GM21825 (cell line): ENCODE measurements around the gene HLCS.

Source experiments
- ATAC-seq: cut with Tn5 transposase; IDR thresholded peaks from one replicate; pipeline ENCODE4 v1.9.1; 2021; ENCODE audit warnings: mild to moderate bottlenecking, moderate library complexity; ENCODE audit not compliant: unreplicated experiment

Gene HLCS

GRCh38 chr21:36851121-36851520 is 115.3 kb downstream of the HLCS start:
- no peak for ATAC-seq

GRCh38 chr21:36850372-36850771 is 116.1 kb downstream of the HLCS start:
- no peak for ATAC-seq

DNA sequence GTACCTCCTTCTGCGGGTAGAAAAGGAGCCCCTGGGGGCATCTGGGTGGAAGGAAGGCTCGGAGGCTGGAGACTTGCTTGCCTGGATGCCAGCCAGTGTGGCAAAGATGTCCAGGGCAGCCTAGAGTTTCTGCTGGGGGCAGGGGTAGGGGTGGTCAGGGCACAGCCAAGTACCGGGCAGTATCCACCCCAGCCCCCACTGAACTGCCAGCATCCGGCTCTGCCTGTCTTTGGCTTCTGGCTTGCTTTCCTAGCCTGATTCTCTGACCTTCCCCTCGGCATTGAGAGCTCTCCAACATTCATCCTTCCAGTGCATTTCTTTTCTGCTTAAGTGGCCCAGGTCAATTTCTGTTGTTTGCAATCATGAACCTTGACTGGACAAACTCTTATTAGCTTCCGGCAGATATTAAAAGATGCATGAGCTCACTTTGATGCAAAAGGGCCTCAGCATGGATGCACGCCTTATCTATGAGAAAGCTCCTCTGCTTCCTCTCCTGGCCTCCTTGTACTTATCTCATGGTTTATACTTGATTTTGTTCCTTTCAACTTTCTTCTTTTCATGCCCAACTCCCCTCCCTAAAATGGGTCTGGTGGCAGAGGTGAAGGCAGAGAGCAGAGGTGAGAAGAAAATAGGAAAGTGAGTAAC is 116.9 kb downstream of the HLCS start:
- no peak for ATAC-seq

DNA sequence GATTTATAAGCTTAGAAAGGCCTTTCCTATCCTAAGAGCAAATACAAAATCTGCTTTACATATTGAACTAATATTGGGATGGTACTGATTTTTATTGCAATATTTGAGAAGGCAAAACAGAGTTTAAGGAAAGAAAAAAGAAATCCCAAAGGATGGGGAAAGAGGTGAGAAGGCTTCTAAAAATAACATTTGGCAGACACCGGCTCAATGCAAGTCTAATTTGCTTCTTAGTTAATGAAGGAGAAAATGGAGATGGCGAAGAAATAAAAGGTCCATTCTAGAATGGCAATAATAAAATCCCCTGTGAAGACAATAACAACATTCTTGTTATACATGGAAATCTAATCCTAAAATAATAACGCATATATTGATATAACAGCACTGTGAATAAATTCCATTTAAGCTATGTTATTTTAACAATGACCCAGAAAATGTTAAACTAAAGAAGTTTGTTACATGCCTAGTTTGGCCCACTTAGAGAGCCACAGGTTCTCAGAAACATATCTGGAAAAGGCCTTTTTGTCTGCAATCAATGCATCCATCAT is 117.7 kb downstream of the HLCS start:
- ATAC-seq, result no peak

GRCh38 chr21:36847189-36847588 is 119.3 kb downstream of the HLCS start:
- no peak for ATAC-seq

DNA sequence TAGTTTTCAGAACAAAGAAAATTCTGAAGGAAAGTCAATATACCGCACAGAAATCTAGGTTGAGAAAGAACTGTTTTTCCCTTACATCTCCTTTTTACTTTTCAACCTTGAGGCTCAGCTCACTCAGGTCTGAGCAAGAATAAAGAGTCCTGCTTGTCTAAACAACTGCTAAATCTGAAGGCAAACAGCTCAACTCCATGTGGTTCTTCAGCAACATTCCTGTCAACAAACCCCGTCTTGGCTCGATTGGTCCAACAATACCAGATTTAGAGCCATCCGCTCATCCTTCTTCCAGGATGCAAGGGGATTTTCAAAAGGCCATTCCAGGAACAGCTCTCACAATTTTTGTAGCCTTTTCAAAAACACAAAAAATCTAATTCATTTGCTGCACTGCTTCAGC is 119.8 kb downstream of the HLCS start:
- no peak for ATAC-seq

DNA sequence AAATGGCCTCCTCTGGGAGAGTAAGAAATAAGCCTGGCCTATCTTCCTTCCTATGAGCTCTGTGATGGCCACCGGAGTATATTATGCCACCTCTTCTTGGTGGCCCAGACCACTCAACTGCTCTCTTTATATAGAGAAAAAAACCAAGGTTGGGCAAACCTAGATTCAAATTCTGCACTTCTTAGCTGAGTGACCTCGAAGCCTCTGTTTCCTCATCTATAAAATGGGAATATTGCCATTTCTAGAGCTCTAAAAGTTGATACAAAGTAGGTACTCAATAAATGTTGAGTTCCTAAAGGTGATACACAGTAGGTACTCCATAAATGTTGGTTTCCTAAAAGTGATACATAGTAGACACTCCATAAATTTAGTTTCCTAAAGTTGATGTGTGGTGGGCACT is 120.7 kb downstream of the HLCS start:
- ATAC-seq, result no peak

- ATAC-seq, result no peak
Observed at GRCh38 chr21:36845070-36845469, 121.4 kb downstream of the HLCS start.

- ATAC-seq, result no peak
Observed at GRCh38 chr21:36841866-36842265, 124.6 kb downstream of the HLCS start.

GRCh38 chr21:36839735-36840134 is 126.7 kb downstream of the HLCS start:
- no peak for ATAC-seq

GRCh38 chr21:36839123-36839522 is 127.3 kb downstream of the HLCS start:
- no peak for ATAC-seq

DNA sequence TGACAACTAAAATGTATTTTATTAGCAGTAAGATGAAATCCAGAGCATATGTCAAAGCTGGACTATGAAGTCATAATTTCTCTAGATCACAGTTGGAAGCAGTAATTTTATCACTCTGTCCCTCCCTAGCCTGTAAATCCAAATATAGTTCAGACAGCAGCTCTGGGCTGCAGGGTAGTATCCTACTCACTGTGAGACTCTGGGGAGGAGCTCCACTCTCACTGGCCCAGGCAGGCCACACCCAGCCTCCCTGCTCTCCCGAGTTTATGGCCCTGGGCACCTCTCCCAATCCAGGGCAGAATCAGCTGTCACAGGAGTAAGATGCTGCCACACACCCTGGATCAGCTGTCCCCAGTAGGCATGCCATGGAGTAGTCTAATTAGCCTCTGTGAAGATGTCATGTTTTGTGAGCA is 131.1 kb downstream of the HLCS start:
- no peak for ATAC-seq

DNA sequence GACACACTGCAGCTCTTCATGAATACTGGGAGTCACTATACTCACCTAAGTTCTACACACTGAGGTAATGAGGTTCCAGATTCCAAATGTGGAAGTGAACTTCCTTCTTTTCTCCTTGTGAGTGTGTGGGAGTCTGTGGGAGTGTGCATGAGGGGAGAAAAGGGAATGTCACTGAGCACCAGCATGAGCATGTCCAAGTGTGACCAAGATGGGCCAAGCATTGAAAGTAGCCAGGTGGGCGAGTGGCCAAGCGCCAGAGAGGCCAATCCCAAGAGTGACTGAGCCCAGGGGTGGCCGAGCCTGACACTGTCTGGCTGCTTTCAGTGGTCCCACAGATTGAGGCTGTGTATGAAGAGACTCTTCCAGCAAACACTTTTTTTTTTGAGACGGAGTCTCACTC is 132.3 kb downstream of the HLCS start:
- no peak for ATAC-seq

- ATAC-seq, result no peak
Observed at GRCh38 chr21:36830100-36830499, 136.4 kb downstream of the HLCS start.

DNA sequence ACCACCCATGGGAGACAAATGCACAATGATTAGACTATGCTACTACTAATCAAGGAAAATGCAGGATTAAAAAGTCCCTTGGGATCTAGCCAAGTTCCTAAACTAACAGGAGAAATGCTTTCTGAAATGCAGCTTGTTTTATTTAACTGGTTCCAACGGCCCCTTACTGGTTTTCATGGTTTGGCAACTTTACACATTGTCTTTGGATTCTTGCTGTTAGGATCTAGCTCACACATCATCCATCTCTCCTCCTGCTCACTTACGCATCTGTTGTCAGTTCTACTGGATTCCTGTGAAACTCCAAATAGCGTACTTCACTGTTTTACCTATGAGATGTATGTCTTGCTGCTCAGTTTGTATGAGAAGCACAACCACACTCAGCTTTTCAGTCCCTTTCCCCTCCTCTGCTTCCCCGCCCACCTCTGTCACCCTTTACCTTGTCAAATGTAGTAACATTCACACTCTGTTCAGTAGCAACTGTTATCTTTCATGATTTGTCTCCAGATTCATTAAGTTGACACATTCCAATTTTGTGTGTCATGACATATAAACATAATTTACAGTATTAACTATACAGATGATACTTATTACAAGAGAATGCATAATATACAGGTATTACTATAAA is 137.5 kb downstream of the HLCS start:
- ATAC-seq, result no peak

DNA sequence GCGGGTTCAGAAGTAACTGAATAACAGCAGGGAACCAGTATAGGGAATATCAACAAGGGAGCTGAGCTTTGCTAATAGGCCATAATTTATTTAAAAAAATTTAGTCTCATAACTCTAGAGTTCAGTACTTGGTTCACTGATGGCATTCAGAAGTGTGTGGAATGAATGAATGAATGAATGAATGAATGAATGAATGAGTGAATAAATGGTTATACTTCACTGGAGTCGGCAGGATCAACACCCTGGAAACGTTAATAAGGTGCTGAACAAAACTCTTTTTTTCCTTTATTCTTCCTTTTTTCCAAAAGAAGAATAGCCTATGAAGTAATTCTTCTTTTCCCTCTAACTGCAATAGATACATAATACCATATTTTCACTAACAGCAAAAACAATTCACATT is 138.3 kb downstream of the HLCS start:
- ATAC-seq, result no peak

DNA sequence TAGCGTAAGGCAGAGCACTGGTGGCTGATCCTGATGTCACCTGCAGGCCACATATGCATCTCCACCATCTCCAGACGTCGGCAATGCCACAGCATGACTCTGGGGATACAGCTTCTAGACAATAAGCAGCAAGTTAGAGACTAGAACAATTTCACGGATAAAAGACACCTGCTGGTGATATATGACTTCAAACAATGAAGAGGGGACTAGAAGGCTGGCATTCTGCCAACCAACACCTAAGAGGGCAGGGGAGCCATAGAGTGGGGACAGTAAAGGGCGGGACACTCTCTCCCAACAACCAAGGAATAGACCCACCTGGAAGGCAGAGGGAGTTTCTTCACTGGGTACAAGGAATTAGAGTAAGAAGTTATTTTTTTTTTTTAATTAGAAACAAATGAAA is 140.8 kb downstream of the HLCS start:
- no peak for ATAC-seq

DNA sequence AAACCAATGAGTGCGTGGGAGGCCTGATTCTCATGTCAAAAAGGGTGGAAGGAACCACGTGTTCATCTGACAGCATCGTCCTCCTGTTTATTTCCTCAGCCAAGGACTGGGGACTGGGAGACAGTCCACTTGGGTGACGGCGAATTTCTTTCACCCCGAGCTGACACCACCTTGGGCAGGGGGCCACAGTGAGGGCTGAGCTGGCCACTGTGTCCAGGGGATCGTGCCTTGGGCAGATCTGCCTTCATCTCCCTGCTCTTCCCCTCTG is 145.5 kb downstream of the HLCS start:
- no peak for ATAC-seq

GRCh38 chr21:36820176-36821031 is 146.1 kb downstream of the HLCS start:
- no peak for ATAC-seq

DNA sequence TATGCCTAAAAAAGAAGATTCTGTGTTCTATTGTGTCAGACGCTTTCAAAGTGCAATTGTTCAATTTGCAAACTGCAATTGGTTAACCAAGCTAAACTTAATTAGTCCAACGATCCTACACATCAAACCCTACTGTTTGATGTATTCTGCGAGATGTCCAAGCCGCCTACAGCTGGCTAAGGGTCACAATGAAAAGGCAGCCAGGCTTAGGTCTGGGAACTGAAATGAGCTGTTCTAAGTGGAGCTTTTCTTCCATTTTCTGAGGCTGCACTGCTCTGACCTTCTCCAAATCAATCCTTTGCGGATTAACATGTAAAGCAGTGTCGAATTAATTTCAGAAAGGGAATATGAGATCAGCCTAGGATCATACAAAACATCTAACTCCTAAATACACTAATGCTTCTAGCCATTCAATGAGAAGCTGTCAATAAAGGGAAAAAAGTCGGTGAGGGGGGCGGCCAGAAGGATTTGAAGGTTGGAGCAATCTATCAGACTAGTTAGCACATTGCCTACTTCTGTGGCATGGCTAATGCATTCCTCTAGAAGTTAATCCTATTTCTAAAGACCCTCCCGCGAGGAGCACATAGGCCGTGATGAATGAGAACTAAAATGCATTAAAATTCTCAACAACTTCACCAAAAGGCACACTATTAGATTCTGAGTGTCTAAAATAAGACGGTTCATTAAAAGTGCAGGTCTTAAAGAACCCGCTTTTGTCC is 148.6 kb downstream of the HLCS start:
- no peak for ATAC-seq

- ATAC-seq, result no peak
Observed at GRCh38 chr21:36816561-36817130, 149.8 kb downstream of the HLCS start.
